ENCODE data around the gene MS4A10.

GRCh38 chr11:60769811-60770210 lies 15.3 kb upstream of the MS4A10 start:
- TF ChIP-seq TAF1 (IDR thresholded peaks at IDR 0.05; ENCODE audit: borderline replicate concordance, insufficient read depth, low read length) = no peak
- no peak for TF ChIP-seq POLR2AphosphoS5 (IDR thresholded peaks at IDR 0.05; ENCODE audit: low read depth, low read length)
- no peak for TF ChIP-seq SIN3A (IDR thresholded peaks at IDR 0.05; ENCODE audit: borderline replicate concordance, insufficient read depth, low read length)
